Esophagus squamous epithelium (tissue), 5 donors: ENCODE results near the gene SLC18A3. TPM values are rescaled to one million over a fixed set of nuclear protein-coding genes. Genes with fewer than 3 reads are reported as not detected.

Source experiments
- DNase-seq: peaks from one replicate; lab custom pipeline; 2025; lab: John Stamatoyannopoulos, UW
- H3K27ac ChIP-seq, 4 donors: fragments of 200-600 bp; sonication (generic); one replicate each; pipeline ENCODE4 v1.5.1; 2016 to 2019; ENCODE audit warnings: mild to moderate bottlenecking in 1 of 4
- H3K27me3 ChIP-seq, 4 donors: fragments of 200-600 bp; sonication (generic); 1 replicate in 3 of 4; 2 replicates in 1 of 4; pipeline versions ENCODE4 v1.5.1 to v1.6.0; 2017 to 2021; ENCODE audit warnings: antibody characterized with exemption in 1 of 4
- H3K36me3 ChIP-seq, 3 donors: fragments of 200-600 bp; sonication (generic); one replicate each; pipeline ENCODE4 v1.5.1; 2016 to 2019
- H3K4me1 ChIP-seq, 3 donors: fragments of 200-600 bp; sonication (generic); one replicate each; pipeline ENCODE4 v1.5.1; 2017 to 2019
- H3K4me3 ChIP-seq, 4 donors: fragments of 200-600 bp; sonication (generic); 1 replicate in 3 of 4; 2 replicates in 1 of 4; pipeline ENCODE4 v1.5.1; 2016 to 2019; ENCODE audit warnings: mild to moderate bottlenecking in 2 of 4, moderate library complexity in 1 of 4
- H3K9me3 ChIP-seq, 3 donors: fragments of 200-600 bp; sonication (generic); one replicate each; pipeline ENCODE4 v1.5.1; 2016 to 2019
- CTCF ChIP-seq, 6 experiments: fragments of 450-650 bp in 4 of 6; fragments of 200-600 bp in 2 of 6; sonication (generic) in 2 of 6; IDR thresholded peaks; one replicate each; pipeline ENCODE4 v1.5.1; 2016 to 2019; ENCODE audit warnings: antibody characterized with exemption in 6 of 6, mild to moderate bottlenecking in 4 of 6, moderate library complexity in 4 of 6
- POLR2A ChIP-seq, 4 donors: fragments of 450-650 bp; IDR thresholded peaks; one replicate each; pipeline ENCODE4 v1.6.1; 2017; ENCODE audit warnings: antibody characterized with exemption in 4 of 4, mild to moderate bottlenecking in 4 of 4, moderate library complexity in 3 of 4
- WGBS, 2 donors: methylation state at CpG; one replicate each; pipeline ENCODE4 v1.1.5; 2018; 5-methylcytosine and 5-hydroxymethylcytosine counted together
- intact Hi-C: fragments of 100-400 bp; cut with DNase I; formaldehyde crosslinking; loops from one replicate; pipeline ENCODE4 v1.15.0; 2022
- total RNA-seq, 4 donors: library from RNA; depleted of rRNA; stranded (reverse); fragments of >200 nt; gene quantifications; one replicate each; pipeline ENCODE4 v1.1.0, GENCODE V29; 2016
- donor health status: DM: yes; HTN: yes; CAD: no.

SLC18A3 gene
- total RNA-seq, 4 donors from 2014 or later: not detected

- Histone ChIP-seq H3K4me1 (peaks cover 12 to 49% (median 13%) of the 10 kb centered on the region in 3 donors), H3K36me3 (no peaks in the 10 kb centered on the region), H3K27me3 (peaks cover 25 to 100% (median 42%) of the 10 kb centered on the region in 4 donors), H3K9me3 (no peaks in the 10 kb centered on the region), H3K4me3 (no peak overlapping the region), H3K27ac (no peak overlapping the region)
- TF ChIP-seq POLR2A (IDR thresholded peaks at IDR 0.05): no peak
- no peak for TF ChIP-seq CTCF (IDR thresholded peaks at IDR 0.05)
- no peak for DNase-seq
- 9 to 16% methylated on average over 4 to 8 of the region's 23 CpGs for WGBS, 2 donors
- intact Hi-C loops: no loop called here
Measured at GRCh38 chr10:49613165-49613881, 3.2 kb downstream of the SLC18A3 start.

- no peak within 1 kb of the TSS for H3K4me3 ChIP-seq
- intact Hi-C loops: no loop called here
- 3 to 4% methylated on average over 3 to 7 of the region's 10 CpGs for WGBS, 2 donors
- no peaks in the 10 kb centered on the region for H3K9me3 ChIP-seq
- H3K36me3 ChIP-seq: no peaks in the 10 kb centered on the region
- H3K27me3 ChIP-seq: peaks cover 21 to 100% (median 40%) of the 10 kb centered on the region in 4 donors
- DNase-seq: no peak
- H3K4me1 ChIP-seq: peaks cover 12 to 48% (median 13%) of the 10 kb centered on the region in 3 donors
- H3K27ac ChIP-seq: no peak within 1 kb of the TSS
- TF ChIP-seq CTCF (IDR thresholded peaks at IDR 0.05) (no peak), POLR2A (IDR thresholded peaks at IDR 0.05) (no peak)
Measured at GRCh38 chr10:49613882-49614241, 3.8 kb downstream of the SLC18A3 start, which contains the start of gene CHAT. Gene CHAT (plus strand): TSS chr10:49614037. CDS start chr10:49614190, 153 bp downstream.

DNA sequence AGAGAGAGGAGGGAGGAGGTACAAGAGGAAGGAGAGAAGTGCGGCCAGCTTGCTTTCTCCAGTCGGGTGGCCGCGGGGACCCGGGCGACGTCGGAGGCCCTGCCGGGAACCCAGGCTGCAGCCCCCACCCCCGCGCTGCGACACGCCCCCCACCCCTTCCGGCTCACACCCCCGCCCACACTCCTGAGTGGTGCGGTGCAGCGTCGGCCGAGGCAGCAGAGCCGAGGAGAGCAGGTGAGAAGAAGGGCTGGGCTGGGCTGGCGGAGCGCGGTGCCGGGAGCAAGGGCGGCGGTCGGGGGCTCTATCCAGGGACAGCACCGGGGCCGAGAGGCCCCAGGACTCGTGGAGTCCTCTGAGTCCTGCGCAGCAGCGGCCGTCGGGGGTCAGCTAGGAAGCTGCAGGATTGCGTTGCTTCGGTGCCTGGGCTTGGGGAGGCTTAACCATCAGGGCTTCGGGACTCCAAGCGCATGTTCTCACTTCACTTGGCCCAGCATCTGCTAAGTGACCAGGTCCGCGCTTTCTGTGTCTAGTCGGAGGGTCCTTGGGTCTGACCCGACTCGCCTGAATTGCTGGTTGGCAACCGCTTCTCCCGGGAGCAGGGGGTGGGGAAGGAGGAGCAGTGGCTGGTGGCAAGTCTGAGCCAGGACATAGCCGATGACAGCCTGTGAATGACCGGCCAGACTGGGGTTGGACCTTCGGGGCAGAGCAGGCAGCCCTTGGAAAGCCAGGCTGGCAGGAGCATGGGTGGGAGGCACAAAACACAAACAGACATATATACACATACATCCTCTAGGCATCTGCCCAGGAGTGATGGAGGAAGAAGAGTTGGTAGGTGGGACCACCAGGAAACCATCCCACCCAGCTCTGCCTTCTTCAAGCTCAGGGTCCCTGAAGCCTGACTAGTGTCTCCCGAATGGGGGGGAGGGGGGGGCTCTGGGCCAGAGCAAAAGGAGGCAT lies 4.4 kb downstream of the SLC18A3 start:
- Histone ChIP-seq H3K27ac (no peak overlapping the region), H3K4me1 (peaks cover 11 to 42% (median 12%) of the 10 kb centered on the region in 3 donors), H3K27me3 (peaks cover 15 to 100% (median 34%) of the 10 kb centered on the region in 4 donors), H3K9me3 (no peaks in the 10 kb centered on the region), H3K36me3 (no peaks in the 10 kb centered on the region), H3K4me3 (no peak overlapping the region)
- DNase-seq: no peak
- WGBS, 2 donors: 17 to 23% methylated on average over 4 of the region's 49 CpGs
- intact Hi-C loops: no loop called here
- TF ChIP-seq POLR2A (IDR thresholded peaks at IDR 0.05): no peak
- no peak for TF ChIP-seq CTCF (IDR thresholded peaks at IDR 0.05)

DNA sequence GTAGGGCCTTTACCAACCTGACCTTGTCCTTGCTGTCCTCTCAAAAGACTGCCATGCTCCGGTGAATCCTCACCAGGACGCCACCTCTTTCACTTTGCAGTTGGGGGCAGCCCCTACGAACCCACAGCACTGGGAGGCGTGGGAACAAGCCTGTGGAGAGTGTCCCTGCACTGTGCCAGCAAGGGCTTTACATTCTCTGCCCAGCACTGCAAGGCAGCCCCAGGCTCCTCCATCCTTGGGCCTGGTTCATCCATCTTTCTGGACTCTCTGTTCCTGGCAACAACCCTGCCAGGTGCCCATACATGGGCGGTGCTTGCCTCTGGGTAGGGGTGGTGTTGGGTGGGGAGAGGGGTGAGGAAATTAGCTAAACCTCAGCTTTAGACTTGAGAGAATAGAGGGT lies 5.1 kb downstream of the SLC18A3 start:
- H3K27ac ChIP-seq: no peak overlapping the region
- no peak overlapping the region for H3K4me3 ChIP-seq
- 29 to 50% methylated on average over 3 to 4 of the region's 5 CpGs for WGBS, 2 donors
- H3K36me3 ChIP-seq: no peaks in the 10 kb centered on the region
- no peaks in the 10 kb centered on the region for H3K9me3 ChIP-seq
- TF ChIP-seq CTCF (IDR thresholded peaks at IDR 0.05) (no peak), POLR2A (IDR thresholded peaks at IDR 0.05) (no peak)
- H3K27me3 ChIP-seq: peaks cover 8 to 100% (median 28%) of the 10 kb centered on the region in 4 donors
- peaks cover 4 to 35% (median 7%) of the 10 kb centered on the region in 3 donors for H3K4me1 ChIP-seq
- intact Hi-C loops: no loop called here
- no peak for DNase-seq
